ENCODE data around the gene SEMA5A. TPM values are rescaled to one million over a fixed set of nuclear protein-coding genes. Genes with fewer than 3 reads are reported as not detected.

Gene SEMA5A
- polyA plus RNA-seq, 1 experiment, result 98.4 TPM

- no peak for TF ChIP-seq CTCF (IDR thresholded peaks at IDR 0.05; ENCODE audit: insufficient read depth, low read depth, low read length)
- ChIA-PET CTCF (no interaction called here), POLR2A (no interaction called here)
- no peak for DNase-seq (ENCODE audit: low read depth)
- Histone ChIP-seq H3K36me3 (ENCODE audit: control insufficient read depth, insufficient read depth, low read length) (peaks cover 3% of the 10 kb centered on the region), H3K27me3 (ENCODE audit: control insufficient read depth, insufficient read depth, low read length) (no peaks in the 10 kb centered on the region), H3K4me3 (ENCODE audit: low read depth, low read length) (no peak overlapping the region)
Observed at GRCh38 chr5:9125852-9126251, 420.0 kb downstream of the SEMA5A start.

GRCh38 chr5:9124838-9125237 lies 421.0 kb downstream of the SEMA5A start:
- ChIA-PET CTCF (interaction anchor here (1.1 kb wide), 1 partner anchor 14 kb away, joined by 3 read pairs; no protein-coding TSS in a partner anchor), POLR2A (no interaction called here)
- no peak overlapping the region for H3K4me3 ChIP-seq (ENCODE audit: low read depth, low read length)
- H3K27me3 ChIP-seq (ENCODE audit: control insufficient read depth, insufficient read depth, low read length), result no peaks in the 10 kb centered on the region
- peaks cover 3% of the 10 kb centered on the region for H3K36me3 ChIP-seq (ENCODE audit: control insufficient read depth, insufficient read depth, low read length)
- no peak for DNase-seq (ENCODE audit: low read depth)
- TF ChIP-seq CTCF (IDR thresholded peaks at IDR 0.05; ENCODE audit: insufficient read depth, low read depth, low read length), result no peak

GRCh38 chr5:9124071-9124470 lies 421.8 kb downstream of the SEMA5A start:
- Histone ChIP-seq H3K27me3 (ENCODE audit: control insufficient read depth, insufficient read depth, low read length) (no peaks in the 10 kb centered on the region), H3K36me3 (ENCODE audit: control insufficient read depth, insufficient read depth, low read length) (peaks cover 3% of the 10 kb centered on the region), H3K4me3 (ENCODE audit: low read depth, low read length) (no peak overlapping the region)
- TF ChIP-seq CTCF (IDR thresholded peaks at IDR 0.05; ENCODE audit: insufficient read depth, low read depth, low read length), result no peak
- CTCF ChIA-PET, result interaction anchor here (1.1 kb wide), 1 partner anchor 13 kb away, joined by 3 read pairs; no protein-coding TSS in a partner anchor
- DNase-seq (ENCODE audit: low read depth), result no peak
- POLR2A ChIA-PET, result no interaction called here

- no peak overlapping the region for H3K4me3 ChIP-seq (ENCODE audit: low read depth, low read length)
- TF ChIP-seq CTCF (IDR thresholded peaks at IDR 0.05; ENCODE audit: insufficient read depth, low read depth, low read length), result no peak
- no peak for DNase-seq (ENCODE audit: low read depth)
- CTCF ChIA-PET, result no interaction called here
- H3K27me3 ChIP-seq (ENCODE audit: control insufficient read depth, insufficient read depth, low read length), result no peaks in the 10 kb centered on the region
- POLR2A ChIA-PET, result no interaction called here
- H3K36me3 ChIP-seq (ENCODE audit: control insufficient read depth, insufficient read depth, low read length), result peaks cover 10% of the 10 kb centered on the region
Observed at GRCh38 chr5:9122528-9122927, 423.3 kb downstream of the SEMA5A start.

- H3K36me3 ChIP-seq (ENCODE audit: control insufficient read depth, insufficient read depth, low read length), result peaks cover 10% of the 10 kb centered on the region
- ChIA-PET POLR2A (no interaction called here), CTCF (no interaction called here)
- no peaks in the 10 kb centered on the region for H3K27me3 ChIP-seq (ENCODE audit: control insufficient read depth, insufficient read depth, low read length)
- no peak overlapping the region for H3K4me3 ChIP-seq (ENCODE audit: low read depth, low read length)
- no peak for DNase-seq (ENCODE audit: low read depth)
- TF ChIP-seq CTCF (IDR thresholded peaks at IDR 0.05; ENCODE audit: insufficient read depth, low read depth, low read length), result no peak
Observed at GRCh38 chr5:9121597-9121996, 424.3 kb downstream of the SEMA5A start.

All from BJ (cell line).